DND-41 (cell line): Measurements from ENCODE around the gene SHC2.
"Not testable (repeated sequence)": the region's sequence is repeated elsewhere in the genome, so short reads cannot be mapped to it uniquely, and the experiment has no call there.

ENCODE experiments used
- ATAC-seq: fragments of 200-7000 bp; cut with Tn5 transposase; 3 replicates; pipeline ENCODE4 v1.9.1; 2021; ENCODE audit warnings: low read depth; ENCODE audit not compliant: insufficient read depth
- DNase-seq: peaks from one replicate; pipeline ENCODE4 v3.0.0-alpha.2; 2020
- H2AFZ ChIP-seq: 2 replicates; pipeline ENCODE4 v1.6.0; 2012; ENCODE audit warnings: low read depth, low read length
- H3K27ac ChIP-seq: 2 replicates; pipeline ENCODE4 v1.5.1; 2012; ENCODE audit warnings: low read length, inconsistent platforms
- H3K27me3 ChIP-seq: fragments of 200-600 bp; sonication (generic); 2 replicates; pipeline ENCODE4 v1.6.0; 2012; ENCODE audit warnings: low read length, mild to moderate bottlenecking, inconsistent platforms; ENCODE audit not compliant: insufficient read depth, poor library complexity
- H3K36me3 ChIP-seq: 2 replicates; pipeline ENCODE4 v1.5.1; 2012; ENCODE audit warnings: low read length, inconsistent platforms; ENCODE audit not compliant: insufficient read depth
- H3K4me1 ChIP-seq: 2 replicates; pipeline ENCODE4 v1.5.1; 2012; ENCODE audit warnings: mild to moderate bottlenecking, low read length; ENCODE audit not compliant: insufficient read depth
- H3K4me2 ChIP-seq: 2 replicates; pipeline ENCODE4 v1.6.0; 2012; ENCODE audit warnings: mild to moderate bottlenecking, moderate library complexity, low read length, inconsistent platforms; ENCODE audit not compliant: insufficient read depth
- H3K4me3 ChIP-seq, 2 experiments: fragments of 200-600 bp in 1 of 2; shearing (Covaris generic) in 1 of 2; 2 replicates each; pipeline ENCODE4 v1.5.1; 2012 to 2016; ENCODE audit warnings: inconsistent platforms in 2 of 2, low read length in 2 of 2, mild to moderate bottlenecking in 2 of 2, low read depth in 1 of 2, moderate library complexity in 1 of 2
- H3K79me2 ChIP-seq: 2 replicates; pipeline ENCODE4 v1.6.0; 2012; ENCODE audit warnings: low read length, inconsistent platforms; ENCODE audit not compliant: insufficient read depth
- H3K9ac ChIP-seq: 2 replicates; pipeline ENCODE4 v1.6.0; 2012; ENCODE audit warnings: low read depth, mild to moderate bottlenecking, inconsistent platforms, low read length, moderate library complexity
- H3K9me3 ChIP-seq: 2 replicates; pipeline ENCODE4 v1.5.1; 2012; ENCODE audit warnings: low read length, moderate library complexity, mild to moderate bottlenecking, inconsistent platforms; ENCODE audit not compliant: insufficient read depth, severe bottlenecking
- H4K20me1 ChIP-seq: 2 replicates; pipeline ENCODE4 v1.6.0; 2012; ENCODE audit warnings: low read length; ENCODE audit not compliant: insufficient read depth
- EZH2 ChIP-seq: IDR thresholded peaks from 3 replicates; pipeline ENCODE4 v1.6.1; 2012; ENCODE audit warnings: borderline replicate concordance, low read depth, mild to moderate bottlenecking, moderate library complexity, low read length, inconsistent platforms; ENCODE audit not compliant: severe bottlenecking
- TF ChIP-seq, protein P1 (sequence below): IDR thresholded peaks from 2 replicates; pipeline ENCODE4 v1.5.1; 2012; ENCODE audit warnings: borderline replicate concordance, low read length, moderate library complexity, mild to moderate bottlenecking; ENCODE audit not compliant: poor library complexity, severe bottlenecking; ENCODE audit errors: extremely low read depth

Gene SHC2

DNA sequence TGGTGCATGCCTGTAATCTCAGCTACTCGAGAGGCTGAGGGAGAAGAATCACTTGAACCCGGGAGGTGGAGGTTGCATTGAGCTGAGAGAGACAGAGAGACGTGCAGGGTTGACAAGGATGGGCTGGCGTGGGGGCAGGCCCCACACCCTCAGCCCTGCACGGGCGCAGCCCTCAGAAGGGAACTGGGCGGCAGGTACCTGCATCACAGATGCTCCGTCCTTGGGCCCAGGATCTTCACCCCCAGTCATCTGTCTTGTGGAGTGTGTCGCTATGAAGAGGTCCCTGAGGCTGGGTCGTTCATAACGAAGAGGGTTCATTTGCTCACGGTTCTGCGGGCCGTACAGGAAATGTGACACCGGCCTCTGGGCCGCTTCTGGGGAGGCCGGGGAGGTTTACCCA is 72.1 kb downstream of the SHC2 start:
- TF ChIP-seq, protein P1, sequence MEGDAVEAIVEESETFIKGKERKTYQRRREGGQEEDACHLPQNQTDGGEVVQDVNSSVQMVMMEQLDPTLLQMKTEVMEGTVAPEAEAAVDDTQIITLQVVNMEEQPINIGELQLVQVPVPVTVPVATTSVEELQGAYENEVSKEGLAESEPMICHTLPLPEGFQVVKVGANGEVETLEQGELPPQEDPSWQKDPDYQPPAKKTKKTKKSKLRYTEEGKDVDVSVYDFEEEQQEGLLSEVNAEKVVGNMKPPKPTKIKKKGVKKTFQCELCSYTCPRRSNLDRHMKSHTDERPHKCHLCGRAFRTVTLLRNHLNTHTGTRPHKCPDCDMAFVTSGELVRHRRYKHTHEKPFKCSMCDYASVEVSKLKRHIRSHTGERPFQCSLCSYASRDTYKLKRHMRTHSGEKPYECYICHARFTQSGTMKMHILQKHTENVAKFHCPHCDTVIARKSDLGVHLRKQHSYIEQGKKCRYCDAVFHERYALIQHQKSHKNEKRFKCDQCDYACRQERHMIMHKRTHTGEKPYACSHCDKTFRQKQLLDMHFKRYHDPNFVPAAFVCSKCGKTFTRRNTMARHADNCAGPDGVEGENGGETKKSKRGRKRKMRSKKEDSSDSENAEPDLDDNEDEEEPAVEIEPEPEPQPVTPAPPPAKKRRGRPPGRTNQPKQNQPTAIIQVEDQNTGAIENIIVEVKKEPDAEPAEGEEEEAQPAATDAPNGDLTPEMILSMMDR: no peak
- TF ChIP-seq EZH2: no peak

DNA sequence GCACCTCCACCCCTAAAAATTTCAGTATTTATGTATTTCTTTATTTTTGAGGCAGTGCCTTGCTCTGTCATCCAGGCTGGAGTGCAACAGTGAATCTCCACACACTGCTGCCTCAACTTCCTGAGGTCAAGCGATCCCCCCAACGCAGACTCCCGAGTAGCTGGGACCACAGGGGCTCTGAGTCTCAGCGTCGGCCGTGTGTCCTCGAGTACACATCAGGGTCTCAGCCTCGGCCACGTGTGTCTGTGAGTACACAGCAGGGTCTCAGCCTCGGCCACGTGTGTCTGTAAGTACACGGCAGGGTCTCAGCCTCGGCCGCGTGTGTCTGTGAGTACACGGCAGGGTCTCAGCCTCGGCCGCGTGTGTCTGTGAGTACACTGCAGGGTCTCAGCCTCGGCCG is 73.1 kb downstream of the SHC2 start:
- H3K4me1 ChIP-seq: peaks cover 7% of the 10 kb centered on the region
- H3K9ac ChIP-seq: no peak overlapping the region
- no peaks in the 10 kb centered on the region for H3K36me3 ChIP-seq
- H3K9me3 ChIP-seq: no peaks in the 10 kb centered on the region
- no peak overlapping the region for H3K4me3 ChIP-seq
- DNase-seq (no peak), ATAC-seq (no peak)
- TF ChIP-seq, protein P1: no peak
- no peak for TF ChIP-seq EZH2
- no peaks in the 10 kb centered on the region for H3K27me3 ChIP-seq
- H3K4me2 ChIP-seq: no peak overlapping the region
- no peak overlapping the region for H3K27ac ChIP-seq
- no peaks in the 10 kb centered on the region for H3K79me2 ChIP-seq
- H2AFZ ChIP-seq: no peak overlapping the region
- no peaks in the 10 kb centered on the region for H4K20me1 ChIP-seq

More for the DNA sequence above, 72.1 kb downstream of the SHC2 start:
- Histone ChIP-seq H2AFZ (no peak overlapping the region), H3K9ac (no peak overlapping the region), H3K4me1 (no peaks in the 10 kb centered on the region), H3K36me3 (no peaks in the 10 kb centered on the region), H3K9me3 (peaks cover 7% of the 10 kb centered on the region), H3K79me2 (no peaks in the 10 kb centered on the region), H3K4me2 (no peak overlapping the region), H3K27ac (no peak overlapping the region), H3K27me3 (no peaks in the 10 kb centered on the region), H4K20me1 (no peaks in the 10 kb centered on the region), H3K4me3 (no peak overlapping the region)
- DNase-seq (no peak), ATAC-seq (no peak)

DNA sequence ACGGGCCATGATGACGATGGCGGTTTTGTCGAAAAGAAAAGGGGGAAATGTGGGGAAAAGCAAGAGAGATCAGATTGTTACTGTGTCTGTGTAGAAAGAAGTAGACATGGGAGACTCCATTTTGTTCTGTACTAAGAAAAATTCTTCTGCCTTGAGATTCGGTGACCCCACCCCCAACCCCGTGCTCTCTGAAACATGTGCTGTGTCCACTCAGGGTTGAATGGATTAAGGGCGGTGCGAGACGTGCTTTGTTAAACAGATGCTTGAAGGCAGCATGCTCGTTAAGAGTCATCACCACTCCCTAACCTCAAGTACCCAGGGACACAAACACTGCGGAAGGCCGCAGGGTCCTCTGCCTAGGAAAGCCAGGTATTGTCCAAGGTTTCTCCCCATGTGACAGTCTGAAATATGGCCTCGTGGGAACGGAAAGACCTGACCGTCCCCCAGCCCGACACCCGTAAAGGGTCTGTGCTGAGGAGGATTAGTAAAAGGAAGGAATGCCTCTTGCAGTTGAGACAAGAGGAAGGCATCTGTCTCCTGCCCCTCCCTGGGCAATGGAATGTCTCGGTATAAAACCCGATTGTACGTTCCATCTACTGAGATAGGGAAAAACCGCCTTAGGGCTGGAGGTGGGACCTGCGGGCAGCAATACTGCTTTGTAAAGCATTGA is 74.1 kb downstream of the SHC2 start:
- peaks cover 11% of the 10 kb centered on the region for H3K4me1 ChIP-seq
- not testable (repeated sequence) for H3K27ac ChIP-seq, H3K79me2 ChIP-seq, H3K4me3 ChIP-seq, H2AFZ ChIP-seq, H3K36me3 ChIP-seq, H3K27me3 ChIP-seq, ATAC-seq, H4K20me1 ChIP-seq, H3K4me2 ChIP-seq, H3K9me3 ChIP-seq, DNase-seq, H3K9ac ChIP-seq

DNA sequence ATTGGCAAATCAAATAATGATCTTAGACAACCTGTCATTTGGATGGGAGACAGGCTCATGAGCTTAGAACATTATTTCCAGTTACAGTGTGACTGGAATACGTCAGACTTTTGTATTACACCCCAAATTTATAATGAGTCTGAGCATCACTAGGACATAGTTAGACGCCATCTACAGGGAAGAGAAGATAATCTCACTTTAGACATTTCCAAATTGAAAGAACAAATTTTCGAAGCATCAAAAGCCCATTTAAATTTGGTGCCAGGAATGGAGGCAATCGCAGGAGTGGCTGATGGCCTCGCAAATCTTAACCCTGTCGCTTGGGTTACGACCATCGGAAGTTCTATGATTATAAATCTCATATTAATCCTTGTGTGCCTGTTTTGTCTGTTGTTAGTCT is 74.6 kb downstream of the SHC2 start:
- H3K36me3 ChIP-seq, H3K9ac ChIP-seq: not testable (repeated sequence)

More for the DNA sequence above, 74.6 kb downstream of the SHC2 start:
- not testable (repeated sequence) for H3K27me3 ChIP-seq, H3K27ac ChIP-seq, H2AFZ ChIP-seq, H3K79me2 ChIP-seq, H3K9me3 ChIP-seq, H3K4me2 ChIP-seq, DNase-seq, ATAC-seq, H3K4me3 ChIP-seq, H4K20me1 ChIP-seq
- H3K4me1 ChIP-seq: peaks cover 11% of the 10 kb centered on the region
